ENCODE data around the gene CELA3A. TPM values are rescaled to one million over a fixed set of nuclear protein-coding genes. Genes with fewer than 3 reads are reported as not detected.
"Not testable (repeated sequence)": the region's sequence is repeated elsewhere in the genome, so short reads cannot be mapped to it uniquely, and the experiment has no call there.

CELA3A gene
- total RNA-seq, 1 donor from 2014 or later, result not detected

GRCh38 chr1:22005261-22006149, 4.0 kb downstream of the CELA3A start:
- DNase-seq (ENCODE audit: low read depth); H3K36me3 Mint-ChIP-seq (ENCODE audit: low read depth, unreplicated experiment); H3K9ac ChIP-seq (ENCODE audit: low read length); H4K20me1 ChIP-seq (ENCODE audit: insufficient read depth, low read length); H3K4me3 Mint-ChIP-seq (ENCODE audit: unreplicated experiment); H3K27ac Mint-ChIP-seq (ENCODE audit: unreplicated experiment); H3K4me1 Mint-ChIP-seq (ENCODE audit: low read depth, unreplicated experiment); H2AFZ ChIP-seq (ENCODE audit: low read depth, low read length); H3K4me3 ChIP-seq (ENCODE audit: insufficient read depth, low read depth, low read length); H3K79me2 ChIP-seq (ENCODE audit: insufficient read depth, low read length); H3K27me3 Mint-ChIP-seq (ENCODE audit: low read depth, unreplicated experiment); H3K9me3 Mint-ChIP-seq (ENCODE audit: unreplicated experiment); H3K27me3 ChIP-seq (ENCODE audit: insufficient read depth, low read length); FAIRE-seq; H3K9me3 ChIP-seq (ENCODE audit: insufficient read depth, low read depth, low read length); H3K36me3 ChIP-seq (ENCODE audit: insufficient read depth, low read length); H3K4me1 ChIP-seq (ENCODE audit: insufficient read depth, low read length); H3K4me2 ChIP-seq (ENCODE audit: low read length); H3K27ac ChIP-seq (ENCODE audit: low read depth, low read length): not testable (repeated sequence)
- TF ChIP-seq, protein P1, sequence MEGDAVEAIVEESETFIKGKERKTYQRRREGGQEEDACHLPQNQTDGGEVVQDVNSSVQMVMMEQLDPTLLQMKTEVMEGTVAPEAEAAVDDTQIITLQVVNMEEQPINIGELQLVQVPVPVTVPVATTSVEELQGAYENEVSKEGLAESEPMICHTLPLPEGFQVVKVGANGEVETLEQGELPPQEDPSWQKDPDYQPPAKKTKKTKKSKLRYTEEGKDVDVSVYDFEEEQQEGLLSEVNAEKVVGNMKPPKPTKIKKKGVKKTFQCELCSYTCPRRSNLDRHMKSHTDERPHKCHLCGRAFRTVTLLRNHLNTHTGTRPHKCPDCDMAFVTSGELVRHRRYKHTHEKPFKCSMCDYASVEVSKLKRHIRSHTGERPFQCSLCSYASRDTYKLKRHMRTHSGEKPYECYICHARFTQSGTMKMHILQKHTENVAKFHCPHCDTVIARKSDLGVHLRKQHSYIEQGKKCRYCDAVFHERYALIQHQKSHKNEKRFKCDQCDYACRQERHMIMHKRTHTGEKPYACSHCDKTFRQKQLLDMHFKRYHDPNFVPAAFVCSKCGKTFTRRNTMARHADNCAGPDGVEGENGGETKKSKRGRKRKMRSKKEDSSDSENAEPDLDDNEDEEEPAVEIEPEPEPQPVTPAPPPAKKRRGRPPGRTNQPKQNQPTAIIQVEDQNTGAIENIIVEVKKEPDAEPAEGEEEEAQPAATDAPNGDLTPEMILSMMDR (IDR thresholded peaks at IDR 0.05; ENCODE audit: insufficient read depth, low read depth, low read length), result peak; percentile 4

DNA sequence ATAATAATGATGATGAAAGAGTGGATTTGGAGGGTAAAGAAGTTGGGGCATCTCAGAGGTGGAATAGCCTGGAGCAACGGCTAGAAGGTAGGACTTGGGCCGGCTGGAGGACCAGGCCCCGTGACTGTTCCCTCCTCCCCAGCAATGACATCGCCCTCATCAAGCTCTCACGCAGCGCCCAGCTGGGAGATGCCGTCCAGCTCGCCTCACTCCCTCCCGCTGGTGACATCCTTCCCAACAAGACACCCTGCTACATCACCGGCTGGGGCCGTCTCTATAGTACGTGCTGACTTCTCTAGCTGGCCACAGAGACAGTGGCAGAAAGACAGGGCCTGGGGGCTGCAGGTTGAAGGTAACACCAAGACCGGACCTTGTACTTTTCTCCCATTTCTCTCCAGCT, 5.3 kb downstream of the CELA3A start:
- H3K4me1 Mint-ChIP-seq (ENCODE audit: low read depth, unreplicated experiment); H3K4me3 Mint-ChIP-seq (ENCODE audit: unreplicated experiment); H4K20me1 ChIP-seq (ENCODE audit: insufficient read depth, low read length); H3K9me3 Mint-ChIP-seq (ENCODE audit: unreplicated experiment); DNase-seq (ENCODE audit: low read depth); H3K79me2 ChIP-seq (ENCODE audit: insufficient read depth, low read length); H3K27me3 ChIP-seq (ENCODE audit: insufficient read depth, low read length); H3K27ac ChIP-seq (ENCODE audit: low read depth, low read length); H2AFZ ChIP-seq (ENCODE audit: low read depth, low read length); H3K9me3 ChIP-seq (ENCODE audit: insufficient read depth, low read depth, low read length); H3K27me3 Mint-ChIP-seq (ENCODE audit: low read depth, unreplicated experiment); FAIRE-seq; H3K9ac ChIP-seq (ENCODE audit: low read length); H3K36me3 Mint-ChIP-seq (ENCODE audit: low read depth, unreplicated experiment); H3K36me3 ChIP-seq (ENCODE audit: insufficient read depth, low read length); H3K27ac Mint-ChIP-seq (ENCODE audit: unreplicated experiment); H3K4me2 ChIP-seq (ENCODE audit: low read length); H3K4me1 ChIP-seq (ENCODE audit: insufficient read depth, low read length); H3K4me3 ChIP-seq (ENCODE audit: insufficient read depth, low read depth, low read length): not testable (repeated sequence)

GRCh38 chr1:22007262-22007661, 5.8 kb downstream of the CELA3A start:
- not testable (repeated sequence) for H3K4me2 ChIP-seq (ENCODE audit: low read length); H3K9ac ChIP-seq (ENCODE audit: low read length); H3K9me3 ChIP-seq (ENCODE audit: insufficient read depth, low read depth, low read length); H2AFZ ChIP-seq (ENCODE audit: low read depth, low read length); H3K36me3 ChIP-seq (ENCODE audit: insufficient read depth, low read length); H3K27ac ChIP-seq (ENCODE audit: low read depth, low read length); H3K36me3 Mint-ChIP-seq (ENCODE audit: low read depth, unreplicated experiment); FAIRE-seq; H3K27me3 Mint-ChIP-seq (ENCODE audit: low read depth, unreplicated experiment); H3K4me1 Mint-ChIP-seq (ENCODE audit: low read depth, unreplicated experiment); H3K79me2 ChIP-seq (ENCODE audit: insufficient read depth, low read length); H3K9me3 Mint-ChIP-seq (ENCODE audit: unreplicated experiment); H3K4me3 ChIP-seq (ENCODE audit: insufficient read depth, low read depth, low read length); H3K27me3 ChIP-seq (ENCODE audit: insufficient read depth, low read length); H3K27ac Mint-ChIP-seq (ENCODE audit: unreplicated experiment); H4K20me1 ChIP-seq (ENCODE audit: insufficient read depth, low read length); H3K4me3 Mint-ChIP-seq (ENCODE audit: unreplicated experiment); H3K4me1 ChIP-seq (ENCODE audit: insufficient read depth, low read length); DNase-seq (ENCODE audit: low read depth)

DNA sequence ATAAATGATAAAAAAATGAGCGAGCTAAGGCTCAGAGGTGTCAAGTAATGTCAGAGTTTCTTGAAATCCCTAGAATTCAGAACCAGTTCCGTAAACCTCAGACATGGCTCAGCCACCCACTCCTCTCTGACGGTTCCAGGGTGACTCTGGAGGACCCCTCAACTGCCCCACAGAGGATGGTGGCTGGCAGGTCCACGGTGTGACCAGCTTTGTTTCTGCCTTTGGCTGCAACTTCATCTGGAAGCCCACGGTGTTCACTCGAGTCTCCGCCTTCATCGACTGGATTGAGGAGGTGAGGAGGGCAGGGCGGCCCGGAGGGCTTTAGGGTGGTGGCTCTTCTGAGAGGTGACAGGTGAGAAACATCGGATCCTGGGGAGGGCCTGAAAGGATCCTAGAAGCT, 8.1 kb downstream of the CELA3A start:
- not testable (repeated sequence) for H3K27me3 ChIP-seq (ENCODE audit: insufficient read depth, low read length); H3K9me3 ChIP-seq (ENCODE audit: insufficient read depth, low read depth, low read length); H3K27me3 Mint-ChIP-seq (ENCODE audit: low read depth, unreplicated experiment); H3K36me3 ChIP-seq (ENCODE audit: insufficient read depth, low read length); H3K4me3 Mint-ChIP-seq (ENCODE audit: unreplicated experiment); H4K20me1 ChIP-seq (ENCODE audit: insufficient read depth, low read length); DNase-seq (ENCODE audit: low read depth); FAIRE-seq; H3K79me2 ChIP-seq (ENCODE audit: insufficient read depth, low read length); H3K4me3 ChIP-seq (ENCODE audit: insufficient read depth, low read depth, low read length); H2AFZ ChIP-seq (ENCODE audit: low read depth, low read length); H3K9me3 Mint-ChIP-seq (ENCODE audit: unreplicated experiment); H3K4me2 ChIP-seq (ENCODE audit: low read length); H3K36me3 Mint-ChIP-seq (ENCODE audit: low read depth, unreplicated experiment); H3K27ac Mint-ChIP-seq (ENCODE audit: unreplicated experiment); H3K4me1 ChIP-seq (ENCODE audit: insufficient read depth, low read length); H3K27ac ChIP-seq (ENCODE audit: low read depth, low read length); H3K4me1 Mint-ChIP-seq (ENCODE audit: low read depth, unreplicated experiment); H3K9ac ChIP-seq (ENCODE audit: low read length)

GRCh38 chr1:22012752-22013151, 11.3 kb downstream of the CELA3A start:
- H3K9ac ChIP-seq (ENCODE audit: low read length); H2AFZ ChIP-seq (ENCODE audit: low read depth, low read length); H4K20me1 ChIP-seq (ENCODE audit: insufficient read depth, low read length); H3K27me3 Mint-ChIP-seq (ENCODE audit: low read depth, unreplicated experiment); H3K4me2 ChIP-seq (ENCODE audit: low read length); H3K4me1 Mint-ChIP-seq (ENCODE audit: low read depth, unreplicated experiment); H3K36me3 ChIP-seq (ENCODE audit: insufficient read depth, low read length); H3K27me3 ChIP-seq (ENCODE audit: insufficient read depth, low read length); H3K27ac Mint-ChIP-seq (ENCODE audit: unreplicated experiment); H3K4me3 Mint-ChIP-seq (ENCODE audit: unreplicated experiment); H3K36me3 Mint-ChIP-seq (ENCODE audit: low read depth, unreplicated experiment); H3K4me3 ChIP-seq (ENCODE audit: insufficient read depth, low read depth, low read length); H3K27ac ChIP-seq (ENCODE audit: low read depth, low read length); H3K9me3 Mint-ChIP-seq (ENCODE audit: unreplicated experiment); DNase-seq (ENCODE audit: low read depth); H3K4me1 ChIP-seq (ENCODE audit: insufficient read depth, low read length); FAIRE-seq; H3K79me2 ChIP-seq (ENCODE audit: insufficient read depth, low read length); H3K9me3 ChIP-seq (ENCODE audit: insufficient read depth, low read depth, low read length): not testable (repeated sequence)

Measured in astrocyte (in vitro differentiated cells and primary cell).